Measurements from ENCODE around the gene ADAT3.

ADAT3 gene

DNA sequence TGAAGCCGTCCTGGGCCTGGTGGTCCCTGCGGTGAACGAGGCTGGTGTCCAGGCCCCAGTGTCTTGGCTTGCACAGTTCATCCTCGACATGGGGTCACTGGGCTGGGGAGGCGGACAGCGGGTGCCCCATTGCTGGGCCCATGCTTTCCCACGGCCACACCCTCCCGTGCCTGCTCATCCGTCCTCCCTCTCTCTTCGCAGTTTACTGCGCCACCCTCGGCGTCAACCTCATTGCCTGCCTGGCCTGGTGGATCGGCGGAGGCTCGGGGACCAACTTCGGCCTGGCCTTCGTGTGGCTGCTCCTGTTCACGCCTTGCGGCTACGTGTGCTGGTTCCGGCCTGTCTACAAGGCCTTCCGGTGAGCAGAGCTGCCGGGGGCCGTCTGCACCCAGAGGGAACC is 12.7 kb downstream of the ADAT3 start:
- no peak for DNase-seq

DNA sequence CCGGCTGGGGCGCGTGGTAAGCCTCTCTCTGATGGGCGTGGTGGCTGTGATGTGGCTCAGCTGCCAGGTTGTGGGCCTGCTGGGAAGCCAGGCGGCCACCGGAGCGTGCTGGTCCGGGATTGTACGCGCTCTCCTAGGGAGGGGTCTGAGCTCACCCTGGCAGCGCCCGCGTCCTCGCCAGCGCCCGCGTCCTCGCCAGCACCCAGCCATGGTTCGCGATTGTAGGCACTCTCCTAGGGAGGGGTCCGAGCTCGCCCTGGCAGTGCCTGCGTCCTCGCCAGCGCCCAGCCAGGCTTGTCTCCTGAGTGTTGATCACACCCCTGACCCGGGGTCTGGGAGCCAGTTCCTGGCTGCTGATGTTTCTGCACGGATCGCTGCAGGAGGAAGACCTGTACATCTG is 13.8 kb downstream of the ADAT3 start:
- no peak for DNase-seq

DNA sequence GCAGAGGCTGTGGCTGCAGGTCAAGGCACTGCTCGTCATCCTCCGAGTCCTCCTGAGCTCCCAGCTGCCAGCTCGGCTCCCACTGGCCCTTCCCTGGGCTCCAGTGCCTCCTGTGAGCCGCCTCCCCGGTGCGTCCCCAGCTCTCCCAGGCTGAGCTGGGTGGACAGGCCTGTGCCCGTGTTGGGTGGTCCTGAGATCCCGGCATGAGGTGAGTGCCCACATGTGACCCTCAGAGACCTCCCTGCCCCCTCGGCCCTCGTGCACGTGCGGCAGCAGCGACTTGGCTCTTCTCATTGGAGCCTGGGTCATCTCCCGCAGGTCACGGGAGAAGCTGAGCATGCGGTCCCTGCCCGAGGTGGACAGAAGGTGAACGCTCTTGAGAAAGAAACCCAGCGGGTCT is 15.4 kb downstream of the ADAT3 start:
- DNase-seq = no peak

DNA sequence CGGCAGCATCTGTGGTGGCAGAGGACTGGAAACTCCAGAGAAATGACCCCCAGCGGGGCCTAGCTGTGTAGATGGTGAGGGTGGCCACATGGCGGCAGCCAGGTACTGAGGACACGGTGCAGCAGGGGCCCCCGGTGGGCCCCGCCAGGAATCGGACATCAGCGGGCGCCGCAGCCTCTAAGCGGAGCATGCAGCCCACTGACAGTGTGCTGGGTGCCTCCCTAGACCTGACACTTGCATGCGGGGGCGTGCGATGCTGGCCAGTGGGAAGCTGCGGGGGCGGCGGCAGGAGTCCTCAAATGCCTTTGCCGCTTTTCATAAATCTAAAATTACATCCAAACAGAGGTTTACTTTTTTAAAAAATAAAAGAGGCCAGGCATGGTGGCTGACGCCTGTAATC is 16.1 kb downstream of the ADAT3 start:
- DNase-seq = no peak

DNA sequence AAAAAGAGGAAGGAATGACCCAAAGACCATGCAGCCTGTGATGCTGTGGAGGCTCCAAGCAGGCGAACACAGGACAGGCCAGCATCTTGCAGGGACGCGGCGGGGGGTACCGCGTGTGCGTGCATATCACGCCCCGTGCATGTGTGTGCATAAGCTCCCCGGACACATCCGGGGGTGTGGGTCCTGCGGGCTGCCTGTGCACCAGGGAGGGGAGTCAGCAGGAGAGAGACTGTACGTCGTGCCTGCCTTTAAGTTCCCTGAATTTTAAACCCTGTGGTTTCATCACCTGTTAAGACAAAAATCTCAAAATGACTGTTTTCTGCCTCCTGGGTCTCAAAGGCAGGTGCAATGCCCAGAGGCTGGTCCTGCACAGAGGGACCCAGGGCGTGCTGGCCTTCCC is 16.6 kb downstream of the ADAT3 start:
- no peak for DNase-seq

DNA sequence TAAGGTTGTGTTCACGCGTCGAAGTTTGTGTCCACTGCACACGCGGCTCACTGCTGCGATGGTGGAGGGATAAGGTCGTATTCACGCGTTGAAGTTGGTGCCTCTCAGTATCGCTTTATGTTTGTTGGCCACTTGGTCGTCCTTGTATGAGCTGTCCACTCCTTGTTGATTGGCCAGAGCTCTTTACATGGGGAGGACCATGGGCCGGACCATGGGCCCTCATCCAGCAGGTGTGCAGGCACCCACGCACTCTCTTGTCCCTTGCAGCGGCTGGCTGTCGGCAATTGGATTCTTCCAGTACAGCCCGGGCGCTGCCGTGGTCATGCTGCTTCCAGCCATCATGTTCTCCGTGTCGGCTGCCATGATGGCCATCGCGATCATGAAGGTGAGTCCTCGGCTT is 17.6 kb downstream of the ADAT3 start:
- no peak for DNase-seq

DNA sequence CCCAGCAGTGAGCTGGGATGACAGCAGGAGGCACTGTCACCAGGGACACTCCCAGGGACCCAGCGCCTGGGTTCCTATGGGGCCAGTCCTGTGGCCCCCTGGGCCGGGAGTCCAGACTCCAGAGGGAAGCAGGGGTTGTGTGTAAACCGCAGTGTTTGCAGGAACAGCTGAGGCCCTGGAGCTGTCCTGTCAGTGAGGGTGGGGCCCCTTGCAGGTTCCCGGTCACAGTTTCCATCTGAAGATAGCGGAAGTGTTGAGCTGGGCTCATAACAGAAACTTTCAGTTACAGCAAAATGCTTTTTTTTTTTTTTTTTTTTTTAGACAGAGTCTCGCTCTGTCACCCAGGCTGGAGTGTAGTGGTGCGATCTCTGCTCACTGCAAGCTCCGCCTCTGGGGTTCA is 18.1 kb downstream of the ADAT3 start:
- DNase-seq = no peak

DNA sequence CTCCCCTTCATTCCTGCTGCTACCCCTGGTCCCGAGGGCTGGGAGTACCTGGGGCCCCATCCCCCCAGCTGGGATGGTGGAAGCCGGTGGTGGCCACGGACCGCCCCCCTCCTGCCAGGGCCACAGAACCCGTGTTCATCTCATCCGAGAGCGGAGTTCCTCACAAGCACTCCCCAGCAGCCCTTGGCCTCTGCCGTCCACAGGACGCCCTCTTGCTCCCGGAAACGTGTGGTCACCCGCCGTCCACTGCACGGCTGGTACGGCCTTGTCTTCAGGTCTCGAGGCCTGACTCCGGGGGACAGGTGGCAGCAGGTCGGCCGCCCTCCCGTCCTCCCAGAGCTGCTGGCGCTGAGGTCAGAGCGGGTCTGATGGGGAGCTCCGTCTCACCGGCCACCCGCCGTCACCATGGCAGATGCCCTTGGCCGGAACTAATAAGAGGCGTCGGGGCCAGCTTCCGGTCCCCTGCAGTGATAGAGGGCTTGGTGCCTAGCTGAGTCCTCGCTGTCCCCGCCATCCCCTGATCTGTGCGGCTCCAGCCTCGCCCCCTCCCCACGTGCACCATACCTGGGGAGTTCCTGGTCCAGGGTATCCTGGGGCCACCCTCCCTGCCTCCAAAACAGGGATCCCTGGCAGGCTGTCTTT is 19.2 kb downstream of the ADAT3 start:
- DNase-seq = no peak

DNA sequence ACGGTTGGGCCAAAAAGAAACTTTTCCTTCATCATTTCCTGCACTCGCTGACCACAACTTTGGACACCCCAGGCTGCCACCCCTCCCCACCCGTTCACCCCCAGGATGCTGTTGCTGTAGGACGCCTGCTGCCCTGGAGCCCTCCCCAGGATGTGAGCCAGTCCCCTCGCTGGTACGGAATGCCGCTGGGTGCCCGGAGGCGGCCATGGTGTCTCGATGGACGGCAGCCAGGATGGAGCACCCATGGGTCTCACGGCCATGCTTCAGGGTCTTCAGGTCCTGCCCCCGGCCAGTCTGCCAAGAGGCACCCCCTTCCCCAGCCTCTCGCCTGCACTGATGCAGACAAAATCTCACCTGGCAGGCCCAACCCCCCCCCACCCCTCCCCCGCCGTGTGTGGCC is 20.3 kb downstream of the ADAT3 start:
- DNase-seq = no peak

DNA sequence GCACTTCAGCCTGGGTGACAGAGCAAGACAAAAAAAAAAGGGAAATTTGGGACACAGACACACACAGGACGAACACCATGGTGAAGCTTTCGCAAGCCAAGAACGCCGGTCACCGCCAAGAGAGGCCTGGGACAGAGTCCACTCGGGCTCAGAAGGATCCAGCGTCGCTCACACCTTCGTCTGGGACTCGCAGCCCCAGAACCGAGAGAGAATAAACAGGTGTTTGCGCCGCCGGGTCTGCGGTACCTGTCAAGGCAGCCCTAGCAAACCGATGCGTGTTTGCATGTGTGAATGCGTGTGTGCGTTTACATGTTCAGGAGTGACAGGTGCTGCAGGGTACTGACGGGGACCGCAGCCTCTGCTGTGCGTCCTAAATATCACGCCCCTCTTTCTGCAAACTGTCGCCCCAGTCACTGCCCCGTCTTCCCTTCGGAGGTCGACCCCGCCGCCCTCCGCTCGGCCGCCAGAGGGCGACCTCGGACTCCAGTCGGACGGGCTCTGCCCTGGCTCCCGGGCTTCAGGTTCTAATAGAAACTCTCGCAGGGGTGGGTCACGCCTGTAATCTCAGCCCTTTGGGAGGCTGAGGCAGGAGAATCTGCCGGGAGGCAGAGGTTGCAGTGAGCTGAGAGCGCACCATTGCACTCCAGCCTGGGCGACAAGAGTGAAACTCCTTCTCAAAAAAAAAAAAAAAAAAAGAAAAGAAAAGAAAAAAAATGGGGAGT is 24.0 kb downstream of the ADAT3 start:
- peak; percentile 1 for DNase-seq

DNA sequence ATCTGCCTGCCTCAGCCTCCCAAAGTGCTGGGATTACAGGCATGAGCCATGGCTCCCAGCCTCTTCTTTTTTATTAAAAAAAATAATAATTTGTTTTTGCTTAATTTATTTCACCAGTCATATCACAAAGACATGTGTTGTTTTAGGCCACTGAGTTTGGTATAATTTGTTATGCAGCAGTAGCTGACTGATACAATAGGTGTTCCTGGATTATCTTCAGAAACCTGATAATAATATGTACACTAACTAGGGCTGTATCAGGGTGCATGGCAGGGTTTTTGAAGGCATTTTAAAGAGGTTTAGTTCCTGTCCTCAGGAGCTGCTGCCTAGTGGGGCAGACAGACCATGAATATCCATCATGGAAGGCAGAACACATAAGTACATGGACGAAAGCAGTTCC is 26.2 kb downstream of the ADAT3 start:
- no peak for DNase-seq

DNA sequence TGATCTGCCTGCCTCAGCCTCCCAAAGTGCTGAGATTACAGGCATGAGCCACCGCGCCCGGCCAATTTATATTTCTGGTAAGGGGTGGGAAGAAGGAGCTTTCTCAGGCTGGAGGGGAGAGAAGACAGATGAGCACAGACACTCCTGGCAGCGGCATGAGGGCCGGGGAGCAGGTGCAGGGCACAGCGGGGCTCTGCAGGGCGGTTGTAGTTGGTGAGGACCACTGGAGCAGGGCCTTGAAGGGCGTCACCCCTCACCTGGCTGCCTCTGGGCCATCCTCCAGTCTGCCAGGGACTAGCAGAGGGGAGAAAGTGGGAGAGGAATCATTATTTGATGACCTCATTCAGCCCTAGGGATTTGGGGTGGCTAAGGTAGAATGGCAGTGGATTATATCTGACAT is 27.2 kb downstream of the ADAT3 start:
- DNase-seq = no peak

DNA sequence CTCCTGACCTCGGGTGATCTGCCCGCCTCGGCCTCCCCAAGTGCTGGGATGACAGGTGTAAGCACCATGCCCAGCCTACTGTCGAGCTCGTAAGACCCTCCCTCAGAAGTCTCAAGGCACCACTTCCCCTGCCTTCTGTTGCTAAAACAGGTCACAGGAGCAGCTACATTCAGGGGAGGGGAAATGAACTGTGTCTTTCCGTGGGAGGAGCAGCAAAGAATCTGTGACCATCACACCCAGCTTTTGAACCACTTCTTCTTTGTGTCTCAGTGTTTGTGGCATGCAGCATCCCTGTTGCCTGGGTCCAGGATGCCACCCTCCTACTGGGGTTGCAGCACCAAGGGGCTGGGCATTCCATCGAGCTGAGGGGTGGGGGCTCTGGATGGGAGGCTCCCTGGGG is 28.0 kb downstream of the ADAT3 start:
- no peak for DNase-seq

DNA sequence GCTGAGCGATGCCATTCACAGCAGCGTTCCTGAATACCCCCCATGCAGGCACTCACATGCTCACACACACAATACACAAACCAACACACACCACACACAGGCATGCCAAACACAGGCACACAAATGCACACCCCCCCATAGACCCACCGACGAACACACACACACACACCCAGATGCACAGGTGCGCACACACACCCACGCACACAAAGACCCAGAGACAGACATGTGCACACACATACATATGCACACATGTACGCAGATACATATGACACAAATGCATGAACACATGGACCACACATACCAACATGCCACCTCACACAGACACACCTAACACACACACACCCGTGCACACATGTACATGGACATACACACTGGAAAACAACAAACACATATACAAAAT is 28.7 kb downstream of the ADAT3 start:
- DNase-seq = no peak

DNA sequence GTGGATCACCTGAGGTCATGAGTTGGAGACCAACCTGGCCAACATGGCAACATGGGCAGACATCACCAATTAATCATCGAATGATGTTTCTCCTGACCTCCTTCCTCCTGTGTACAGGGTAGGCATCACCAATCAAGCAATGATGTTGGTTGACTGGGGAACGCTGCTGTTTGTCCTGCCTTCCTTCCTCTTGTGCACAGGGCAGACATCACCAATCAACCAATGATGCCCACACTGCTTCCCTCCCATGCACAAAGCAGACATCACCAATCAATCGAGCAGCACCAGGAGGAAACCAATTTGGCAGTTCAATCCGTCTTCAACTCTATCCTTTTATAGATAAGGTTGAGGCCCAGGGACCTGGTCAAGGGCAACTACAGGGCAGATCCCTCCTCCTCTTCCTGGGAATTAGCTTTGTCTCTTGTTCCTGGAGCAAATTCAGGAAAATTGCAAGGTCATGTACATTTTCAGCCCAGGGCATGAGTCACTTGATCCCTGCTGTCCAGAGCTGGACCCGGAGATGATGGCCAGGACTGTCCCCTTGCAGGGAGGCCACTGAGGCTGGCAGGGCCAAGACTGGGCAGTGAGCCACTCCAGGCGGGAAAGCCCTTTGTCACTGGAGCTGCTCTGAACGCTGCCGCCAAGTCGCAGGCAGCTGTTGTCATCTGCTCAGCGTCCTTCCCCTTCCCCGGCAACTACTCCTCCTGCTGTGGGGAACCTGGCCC is 30.4 kb downstream of the ADAT3 start:
- DNase-seq = no peak

DNA sequence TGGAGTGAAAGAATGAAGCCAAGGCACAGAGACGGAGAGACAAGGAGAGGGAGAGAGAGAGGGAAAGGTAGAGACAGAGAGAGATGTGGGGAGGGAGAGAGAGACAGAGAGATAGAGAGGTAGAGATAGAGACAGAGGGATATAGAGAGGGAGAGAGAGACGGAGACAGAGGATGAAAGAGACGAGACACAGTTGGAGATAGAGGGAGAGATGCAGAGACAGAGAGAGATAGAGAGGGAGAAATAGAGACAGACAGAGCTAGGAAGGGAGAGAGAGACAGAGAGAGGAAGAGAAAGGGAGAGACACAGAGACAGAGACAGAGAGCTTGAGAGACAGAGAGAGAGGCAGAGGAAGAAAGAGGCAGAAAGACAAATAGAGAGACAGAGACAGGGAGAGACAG is 31.2 kb downstream of the ADAT3 start:
- no peak for DNase-seq

DNA sequence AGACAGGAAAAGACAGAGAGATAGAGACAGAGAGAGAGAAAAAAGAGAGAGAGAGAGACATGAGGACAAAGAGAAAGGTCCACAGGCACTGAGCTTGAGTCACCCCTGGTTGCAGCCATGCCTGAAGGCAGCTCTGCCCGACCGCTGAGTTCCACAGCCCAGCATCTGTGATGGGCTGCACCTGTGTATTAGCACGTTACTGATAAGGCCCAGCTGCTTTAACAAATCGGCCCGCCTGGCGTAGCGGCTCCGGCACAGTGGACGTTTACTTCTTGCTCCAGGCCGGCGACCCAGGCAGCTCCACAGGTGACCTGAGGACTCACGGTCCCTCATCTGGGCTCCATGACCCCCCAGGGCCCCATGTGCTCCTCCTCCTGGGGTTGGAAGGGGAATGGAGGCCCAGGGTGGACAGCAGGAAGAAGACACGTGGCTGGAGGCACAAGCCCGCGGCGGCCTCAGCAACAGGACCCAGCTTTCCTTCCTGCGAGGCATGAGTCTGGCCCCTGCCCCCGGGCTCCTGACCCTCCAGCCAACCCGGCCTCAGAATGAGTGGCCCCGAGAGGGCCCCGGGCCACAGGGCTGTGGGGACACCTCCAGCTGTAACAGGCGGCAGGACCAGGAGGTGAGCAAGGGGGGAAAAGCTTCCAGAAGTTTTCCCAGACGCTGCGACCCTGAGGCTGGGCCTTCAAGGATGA is 31.9 kb downstream of the ADAT3 start:
- DNase-seq = no peak

DNA sequence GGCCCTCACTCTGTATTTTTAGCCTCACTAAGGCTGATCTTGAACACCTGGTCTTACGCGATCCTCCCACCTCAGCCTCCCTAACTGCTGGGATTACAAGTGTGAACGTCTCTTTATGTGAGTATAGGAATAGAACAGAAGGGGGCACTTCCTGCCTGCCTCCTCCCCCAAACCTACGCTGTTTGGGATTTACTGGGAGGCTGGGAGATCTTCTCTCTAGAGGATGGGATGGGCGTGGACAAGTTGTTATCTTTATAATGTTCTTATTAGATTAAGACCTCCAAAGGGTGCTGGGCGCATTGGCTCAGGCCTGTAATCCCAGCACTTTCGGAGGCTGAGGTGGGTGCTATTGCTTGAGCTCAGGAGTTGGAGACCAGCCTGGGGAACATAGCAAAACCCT is 32.9 kb downstream of the ADAT3 start:
- DNase-seq = no peak

DNA sequence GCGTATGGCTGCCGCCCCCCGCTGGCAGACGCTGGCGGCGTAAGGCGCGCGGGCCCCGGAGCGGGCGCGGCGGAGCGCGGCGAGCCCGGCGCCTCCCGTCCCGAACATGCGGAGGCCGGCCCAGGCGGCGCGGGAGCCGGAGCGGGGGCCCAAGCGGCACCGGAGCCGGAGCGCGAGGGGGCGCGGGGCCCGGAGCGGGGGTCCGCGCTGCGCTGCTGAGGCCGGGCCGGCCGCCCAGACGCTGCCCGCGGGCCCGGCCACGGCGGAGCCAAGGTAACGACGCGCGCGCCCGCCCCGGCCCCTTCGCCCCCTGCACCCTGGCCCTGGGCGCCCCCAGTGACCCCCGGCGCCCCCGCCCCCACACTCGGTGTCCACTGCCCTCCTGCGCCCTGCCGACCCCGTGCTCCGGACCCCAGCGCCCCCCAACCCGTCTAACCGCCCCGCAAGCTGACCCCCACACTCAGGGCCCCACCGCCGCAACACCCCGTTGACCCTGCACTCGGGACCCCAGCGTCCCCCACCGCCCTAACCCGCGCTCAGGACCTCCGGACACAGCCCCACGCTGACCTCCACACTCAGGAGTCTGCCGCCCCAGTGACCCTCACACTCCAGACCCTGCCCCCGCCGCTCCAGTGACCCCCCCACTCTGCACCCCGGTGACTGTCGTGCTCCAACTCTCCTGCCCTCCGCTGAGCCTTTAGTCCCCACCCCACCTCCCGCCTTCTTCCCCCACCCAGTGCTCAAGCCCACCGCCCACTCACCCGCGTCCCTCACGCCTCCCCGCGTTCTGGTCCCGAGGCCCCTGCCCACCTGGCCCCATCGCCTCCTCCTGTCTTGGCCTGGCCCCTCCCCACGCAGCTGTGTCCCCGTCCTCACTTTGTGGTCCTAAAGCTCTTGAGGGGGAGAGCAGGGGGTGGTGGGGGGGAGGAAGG is 36.2 kb downstream of the ADAT3 start, which contains the start of gene CSNK1G2:
Gene CSNK1G2, plus strand, starts transcription at position 27 of the 932 bp plus-strand sequence. CDS start 28,601 bp downstream, outside the sequence.
- DNase-seq = no peak

DNA sequence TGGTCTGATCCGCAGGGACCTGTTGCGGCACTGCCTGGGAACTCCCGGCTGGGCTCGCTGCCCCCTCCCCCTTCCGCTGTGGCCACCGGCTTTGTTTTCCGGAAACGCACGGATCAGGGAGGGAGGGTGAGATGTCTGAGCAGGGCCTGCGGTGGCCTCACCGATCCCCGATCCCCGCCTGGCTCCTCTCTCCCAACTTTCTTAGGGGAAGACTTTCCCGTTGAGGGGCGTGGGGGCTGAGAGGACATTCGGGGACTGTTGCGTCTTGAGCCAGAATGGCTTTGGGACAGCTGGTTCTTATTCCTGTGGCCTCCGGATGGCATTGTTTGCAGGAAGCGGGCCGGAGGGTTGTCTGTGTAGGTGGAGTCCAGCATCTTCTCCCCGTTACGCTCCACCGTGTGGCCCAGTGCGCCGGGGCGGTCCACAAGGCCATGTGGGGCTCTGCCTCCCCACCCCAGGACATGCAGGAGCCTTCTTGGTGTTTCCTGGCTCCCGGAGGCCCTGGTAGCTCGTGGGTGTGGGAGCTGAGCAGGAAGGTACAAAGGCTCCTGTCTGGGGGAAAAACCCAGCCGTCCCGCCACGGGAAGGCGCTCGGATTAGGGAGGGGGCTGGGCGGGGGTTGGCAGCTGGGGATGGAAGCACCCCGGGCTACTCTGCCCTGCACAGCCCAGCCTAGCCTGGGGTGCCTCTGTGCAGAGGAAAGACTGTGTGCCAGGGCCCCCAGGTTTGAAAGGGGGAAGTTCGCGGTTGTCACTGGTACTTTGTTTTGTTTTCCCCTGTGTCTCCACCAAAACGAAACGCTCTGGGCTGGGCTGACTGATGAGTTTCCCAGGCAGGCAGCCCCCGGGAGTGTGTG is 37.1 kb downstream of the ADAT3 start:
- DNase-seq = no peak

DNA sequence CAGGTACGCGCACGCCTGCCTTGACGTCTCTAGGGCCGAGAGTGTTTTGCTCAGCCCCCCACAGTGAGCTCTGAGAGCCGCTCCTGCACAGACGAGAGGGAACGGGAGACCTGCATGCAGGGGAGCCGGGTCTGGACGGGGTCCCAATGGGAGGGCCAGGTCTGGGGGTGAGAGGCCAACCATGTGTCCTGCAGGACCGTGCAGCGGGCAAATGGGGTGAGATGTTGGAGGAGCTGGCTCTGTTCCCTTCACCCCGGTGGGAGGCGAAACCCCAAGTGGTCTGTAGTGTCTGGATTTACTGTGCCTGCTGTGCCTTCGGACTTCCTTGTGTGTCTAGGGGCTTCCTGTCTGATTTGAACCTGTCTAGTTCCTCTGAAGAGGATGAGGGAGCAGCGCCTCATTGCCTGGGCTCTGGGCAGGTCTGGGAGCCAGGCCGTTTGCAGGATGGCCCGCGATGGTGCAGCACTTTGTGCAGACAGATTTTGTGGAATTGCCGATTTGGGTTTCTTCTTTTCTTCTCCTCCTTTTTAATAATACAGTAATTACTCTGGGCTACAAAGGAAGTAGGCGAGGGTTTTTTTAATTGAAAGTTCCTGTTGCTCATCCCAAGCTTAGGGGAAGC is 37.8 kb downstream of the ADAT3 start:
- no peak for DNase-seq
